HG02571 (cell line): ENCODE data around the gene TMTC2.

Source experiments
- ATAC-seq: cut with Tn5 transposase; IDR thresholded peaks from one replicate; pipeline ENCODE4 v1.9.1; 2021; ENCODE audit warnings: mild to moderate bottlenecking, moderate library complexity; ENCODE audit not compliant: unreplicated experiment

TMTC2 gene

GRCh38 chr12:82876075-82876474 is 189.4 kb downstream of the TMTC2 start:
- no peak for ATAC-seq

GRCh38 chr12:82877963-82878362 is 191.3 kb downstream of the TMTC2 start:
- ATAC-seq, result no peak

GRCh38 chr12:82880442-82880901 is 193.8 kb downstream of the TMTC2 start:
- ATAC-seq, result no peak

GRCh38 chr12:82883394-82884355 is 197.0 kb downstream of the TMTC2 start:
- no peak for ATAC-seq

- no peak for ATAC-seq
Measured at GRCh38 chr12:82886671-82887340, 200.1 kb downstream of the TMTC2 start.

- no peak for ATAC-seq
Measured at GRCh38 chr12:82893896-82894295, 207.2 kb downstream of the TMTC2 start.

- no peak for ATAC-seq
Measured at GRCh38 chr12:82896277-82896676, 209.6 kb downstream of the TMTC2 start.

- ATAC-seq, result no peak
Measured at GRCh38 chr12:82896979-82897378, 210.3 kb downstream of the TMTC2 start.

- ATAC-seq, result no peak
Measured at GRCh38 chr12:82898441-82898840, 211.7 kb downstream of the TMTC2 start.

GRCh38 chr12:82904219-82904790 is 217.6 kb downstream of the TMTC2 start:
- ATAC-seq, result no peak

GRCh38 chr12:82910246-82910893 is 223.7 kb downstream of the TMTC2 start:
- ATAC-seq, result no peak

GRCh38 chr12:82912406-82912805 is 225.7 kb downstream of the TMTC2 start:
- ATAC-seq, result no peak

- no peak for ATAC-seq
Measured at GRCh38 chr12:82919388-82920054, 232.8 kb downstream of the TMTC2 start.

- ATAC-seq, result no peak
Measured at GRCh38 chr12:82923935-82924334, 237.2 kb downstream of the TMTC2 start.

GRCh38 chr12:82926630-82927029 is 239.9 kb downstream of the TMTC2 start:
- ATAC-seq, result no peak

GRCh38 chr12:82930301-82930700 is 243.6 kb downstream of the TMTC2 start:
- ATAC-seq, result no peak

- ATAC-seq, result no peak
Measured at GRCh38 chr12:82931349-82932116, 244.8 kb downstream of the TMTC2 start.

- no peak for ATAC-seq
Measured at GRCh38 chr12:82937151-82937550, 250.4 kb downstream of the TMTC2 start.

GRCh38 chr12:82942521-82942920 is 255.8 kb downstream of the TMTC2 start:
- no peak for ATAC-seq

GRCh38 chr12:82942991-82943401 is 256.3 kb downstream of the TMTC2 start:
- ATAC-seq, result no peak
